ENCODE data around the gene RARG.
"Not testable (repeated sequence)": the region's sequence is repeated elsewhere in the genome, so short reads cannot be mapped to it uniquely, and the experiment has no call there.

Gene RARG

GRCh38 chr12:53205747-53206419 lies 26.1 kb downstream of the RARG start:
- H3K9ac ChIP-seq (ENCODE audit: low read length), result no peak overlapping the region
- peak; percentile 40 to 62 for DNase-seq
- H4K8ac ChIP-seq (ENCODE audit: low read depth, low read length), result no peak overlapping the region
- H3K4me3 ChIP-seq (ENCODE audit: low read depth, low read length), result no peak overlapping the region
- H3K27ac ChIP-seq (ENCODE audit: low read depth, low read length), result no peak overlapping the region
- no peak overlapping the region for H3K4ac ChIP-seq (ENCODE audit: low read depth, low read length)
- H3K18ac ChIP-seq (ENCODE audit: low read length), result no peak overlapping the region
- H3K4me2 ChIP-seq (ENCODE audit: low read length), result no peak overlapping the region
- H2AK5ac ChIP-seq (ENCODE audit: low read length), result no peak overlapping the region
- H4K12ac ChIP-seq (ENCODE audit: low read depth, low read length), result no peak overlapping the region
- H2AFZ ChIP-seq (ENCODE audit: insufficient read depth, low read length, poor library complexity), result no peak overlapping the region
- no peak overlapping the region for H3K14ac ChIP-seq (ENCODE audit: low read length)
- H3K9me3 ChIP-seq (ENCODE audit: insufficient read depth, low read depth, low read length), result no peaks in the 10 kb centered on the region
- peaks cover 4 to 7% of the 10 kb centered on the region in 2 experiments for H3K36me3 ChIP-seq (ENCODE audit: control insufficient read depth in 1 of 2, insufficient read depth in 2 of 2, low read length in 2 of 2)
- H3K27me3 ChIP-seq (ENCODE audit: insufficient read depth, low read length), result no peaks in the 10 kb centered on the region
- no peak overlapping the region for H2BK120ac ChIP-seq (ENCODE audit: insufficient read depth, low read length, poor library complexity)
- no peaks in the 10 kb centered on the region for H3K4me1 ChIP-seq (ENCODE audit: control insufficient read depth in 1 of 2, insufficient read depth in 2 of 2, low read length in 2 of 2)
- WGBS (ENCODE audit: extremely low coverage, insufficient coverage, insufficient read length), result no CpG with 5 or more reads among the region's 7 CpGs
- H3K23ac ChIP-seq (ENCODE audit: low read length), result no peak overlapping the region
- no peak overlapping the region for H4K91ac ChIP-seq (ENCODE audit: low read depth, low read length)
- H3K79me1 ChIP-seq (ENCODE audit: low read length), result no peaks in the 10 kb centered on the region
- H2BK5ac ChIP-seq (ENCODE audit: low read depth, low read length, poor library complexity), result no peak overlapping the region
- no peak overlapping the region for H2BK12ac ChIP-seq (ENCODE audit: low read length)
- H3K79me2 ChIP-seq (ENCODE audit: control insufficient read depth, insufficient read depth, low read length, poor library complexity), result no peaks in the 10 kb centered on the region

GRCh38 chr12:53204351-53204750 lies 27.7 kb downstream of the RARG start:
- Histone ChIP-seq H3K27me3 (ENCODE audit: insufficient read depth, low read length) (no peaks in the 10 kb centered on the region), H4K12ac (ENCODE audit: low read depth, low read length) (no peak overlapping the region), H3K23ac (ENCODE audit: low read length) (no peak overlapping the region), H3K79me1 (ENCODE audit: low read length) (no peaks in the 10 kb centered on the region), H3K18ac (ENCODE audit: low read length) (no peak overlapping the region), H3K9me3 (ENCODE audit: insufficient read depth, low read depth, low read length) (no peaks in the 10 kb centered on the region), H2BK120ac (ENCODE audit: insufficient read depth, low read length, poor library complexity) (no peak overlapping the region), H4K8ac (ENCODE audit: low read depth, low read length) (no peak overlapping the region), H3K14ac (ENCODE audit: low read length) (no peak overlapping the region), H2AK5ac (ENCODE audit: low read length) (no peak overlapping the region), H2AFZ (ENCODE audit: insufficient read depth, low read length, poor library complexity) (no peak overlapping the region), H3K9ac (ENCODE audit: low read length) (no peak overlapping the region), H4K91ac (ENCODE audit: low read depth, low read length) (no peak overlapping the region), H2BK5ac (ENCODE audit: low read depth, low read length, poor library complexity) (no peak overlapping the region), H2BK12ac (ENCODE audit: low read length) (no peak overlapping the region), H3K36me3 (ENCODE audit: control insufficient read depth in 1 of 2, insufficient read depth in 2 of 2, low read length in 2 of 2) (no peaks in the 10 kb centered on the region), H3K4ac (ENCODE audit: low read depth, low read length) (no peak overlapping the region), H3K4me3 (ENCODE audit: low read depth, low read length) (no peak overlapping the region), H3K4me1 (ENCODE audit: control insufficient read depth in 1 of 2, insufficient read depth in 2 of 2, low read length in 2 of 2) (no peaks in the 10 kb centered on the region), H3K27ac (ENCODE audit: low read depth, low read length) (no peak overlapping the region), H3K4me2 (ENCODE audit: low read length) (no peak overlapping the region), H3K79me2 (ENCODE audit: control insufficient read depth, insufficient read depth, low read length, poor library complexity) (no peaks in the 10 kb centered on the region)
- no CpG with 5 or more reads among the region's 1 CpG for WGBS (ENCODE audit: extremely low coverage, insufficient coverage, insufficient read length)
- no peak for DNase-seq

- not testable (repeated sequence) for H4K12ac ChIP-seq (ENCODE audit: low read depth, low read length); H3K36me3 ChIP-seq (ENCODE audit: control insufficient read depth in 1 of 2, insufficient read depth in 2 of 2, low read length in 2 of 2); DNase-seq; H3K14ac ChIP-seq (ENCODE audit: low read length); H3K23ac ChIP-seq (ENCODE audit: low read length); H3K27ac ChIP-seq (ENCODE audit: low read depth, low read length); H3K4me3 ChIP-seq (ENCODE audit: low read depth, low read length); H3K4ac ChIP-seq (ENCODE audit: low read depth, low read length); H2AFZ ChIP-seq (ENCODE audit: insufficient read depth, low read length, poor library complexity); H2AK5ac ChIP-seq (ENCODE audit: low read length); H4K8ac ChIP-seq (ENCODE audit: low read depth, low read length); H3K18ac ChIP-seq (ENCODE audit: low read length); H3K4me2 ChIP-seq (ENCODE audit: low read length); H2BK120ac ChIP-seq (ENCODE audit: insufficient read depth, low read length, poor library complexity); H3K27me3 ChIP-seq (ENCODE audit: insufficient read depth, low read length); H3K79me1 ChIP-seq (ENCODE audit: low read length); H3K79me2 ChIP-seq (ENCODE audit: control insufficient read depth, insufficient read depth, low read length, poor library complexity); H2BK5ac ChIP-seq (ENCODE audit: low read depth, low read length, poor library complexity); H3K4me1 ChIP-seq (ENCODE audit: control insufficient read depth in 1 of 2, insufficient read depth in 2 of 2, low read length in 2 of 2); H2BK12ac ChIP-seq (ENCODE audit: low read length); H3K9ac ChIP-seq (ENCODE audit: low read length); H4K91ac ChIP-seq (ENCODE audit: low read depth, low read length); H3K9me3 ChIP-seq (ENCODE audit: insufficient read depth, low read depth, low read length)
- WGBS (ENCODE audit: extremely low coverage, insufficient coverage, insufficient read length), result no CpG with 5 or more reads among the region's 7 CpGs
These were observed 29.7 kb downstream of the RARG start for GRCh38 chr12:53202316-53202715.

GRCh38 chr12:53201639-53202038 lies 30.4 kb downstream of the RARG start:
- Histone ChIP-seq H2AK5ac (ENCODE audit: low read length) (no peak overlapping the region), H3K4me3 (ENCODE audit: low read depth, low read length) (no peak overlapping the region), H4K91ac (ENCODE audit: low read depth, low read length) (no peak overlapping the region), H3K79me2 (ENCODE audit: control insufficient read depth, insufficient read depth, low read length, poor library complexity) (no peaks in the 10 kb centered on the region), H2BK120ac (ENCODE audit: insufficient read depth, low read length, poor library complexity) (no peak overlapping the region), H3K27ac (ENCODE audit: low read depth, low read length) (no peak overlapping the region), H3K79me1 (ENCODE audit: low read length) (no peaks in the 10 kb centered on the region), H3K4ac (ENCODE audit: low read depth, low read length) (no peak overlapping the region), H3K4me1 (ENCODE audit: control insufficient read depth in 1 of 2, insufficient read depth in 2 of 2, low read length in 2 of 2) (peaks cover 0 to 2% of the 10 kb centered on the region in 2 experiments), H3K27me3 (ENCODE audit: insufficient read depth, low read length) (no peaks in the 10 kb centered on the region), H3K4me2 (ENCODE audit: low read length) (no peak overlapping the region), H3K9me3 (ENCODE audit: insufficient read depth, low read depth, low read length) (no peaks in the 10 kb centered on the region), H3K23ac (ENCODE audit: low read length) (no peak overlapping the region), H3K9ac (ENCODE audit: low read length) (no peak overlapping the region), H4K12ac (ENCODE audit: low read depth, low read length) (no peak overlapping the region), H3K14ac (ENCODE audit: low read length) (no peak overlapping the region), H3K36me3 (ENCODE audit: control insufficient read depth in 1 of 2, insufficient read depth in 2 of 2, low read length in 2 of 2) (no peaks in the 10 kb centered on the region), H3K18ac (ENCODE audit: low read length) (no peak overlapping the region), H4K8ac (ENCODE audit: low read depth, low read length) (no peak overlapping the region), H2BK5ac (ENCODE audit: low read depth, low read length, poor library complexity) (no peak overlapping the region), H2BK12ac (ENCODE audit: low read length) (no peak overlapping the region), H2AFZ (ENCODE audit: insufficient read depth, low read length, poor library complexity) (no peak overlapping the region)
- WGBS (ENCODE audit: extremely low coverage, insufficient coverage, insufficient read length), result no CpG with 5 or more reads among the region's 4 CpGs
- DNase-seq, result no peak

All from trophoblast cell (in vitro differentiated cells and primary cell).